ENCODE data around the gene MPRIP. TPM values are rescaled to one million over a fixed set of nuclear protein-coding genes. Genes with fewer than 3 reads are reported as not detected.
A peak's percentile ranks its signal among the peaks of the same experiment; 100 is the strongest.

The MPRIP gene
- total and polyA plus RNA-seq, 2 of the 13 experiments (the other 11 are each of a cell fraction or from before 2014, with no cell fraction given): 50.2 to 52.4 TPM

GRCh38 chr17:17206124-17206912 lies 164.1 kb downstream of the MPRIP start, which contains the start of gene PLD6 (continued):
- TF ChIP-seq ZFYVE20 (CRISPR knock-in tag; IDR thresholded peaks at IDR 0.05; ENCODE audit: borderline replicate concordance, low read depth) (peak; percentile 94; the same call in 1 of the 2 replicates), ARID2 (CRISPR knock-in tag; IDR thresholded peaks at IDR 0.05; ENCODE audit: borderline replicate concordance) (peak; percentile 88), PHF21A (CRISPR knock-in tag; IDR thresholded peaks at IDR 0.05) (peak; percentile 17; the same call in 1 of the 2 replicates), DPF2 (CRISPR knock-in tag; IDR thresholded peaks at IDR 0.05; ENCODE audit: borderline replicate concordance, low read depth) (0 out of 2 replicates have a peak, but pooled peaks have one; percentile 14), SKIL (CRISPR knock-in tag; IDR thresholded peaks at IDR 0.05; ENCODE audit: borderline replicate concordance) (peak; percentile 89; the same call in 1 of the 2 replicates), NFKBIZ (CRISPR knock-in tag; IDR thresholded peaks at IDR 0.05) (0 out of 2 replicates have a peak, but pooled peaks have one; percentile 53), TAF1 (CRISPR knock-in tag; IDR thresholded peaks at IDR 0.05) (peak; percentile 12; the same call in 1 of the 2 replicates), ZNF724P (CRISPR knock-in tag; IDR thresholded peaks at IDR 0.05; ENCODE audit: borderline replicate concordance) (peak; percentile 97), TFAP4 (IDR thresholded peaks at IDR 0.05; ENCODE audit: borderline replicate concordance, low read depth) (no peak), ZNF761 (CRISPR knock-in tag; conservative IDR thresholded peaks at IDR 0.05) (peak; percentile 98), MXI1 (IDR thresholded peaks at IDR 0.05; ENCODE audit: borderline replicate concordance, low read depth, low read length) (peak; percentile 92), ETV6 (CRISPR knock-in tag; conservative IDR thresholded peaks at IDR 0.05) (no peak; the same call in 1 of the 2 replicates), CHCHD3 (CRISPR knock-in tag; IDR thresholded peaks at IDR 0.05) (peak; percentile 99), ATF7-NPFF (CRISPR knock-in tag; IDR thresholded peaks at IDR 0.05; ENCODE audit: low read depth) (peak; percentile 99), PRDM4 (CRISPR knock-in tag; IDR thresholded peaks at IDR 0.05; ENCODE audit: borderline replicate concordance) (no peak), ZNF512 (CRISPR knock-in tag; IDR thresholded peaks at IDR 0.05) (no peak), RBM22 (optimal IDR thresholded peaks at IDR 0.05; ENCODE audit: low read length) (no peak)
